OCI-LY3 (cell line): ENCODE measurements around the gene HIPK4.

ENCODE experiments used
- H2AFZ ChIP-seq: fragments of 200-600, 300-600 bp; shearing (Covaris generic); 2 replicates; pipeline ENCODE4 v1.6.0; 2014; ENCODE audit warnings: antibody characterized with exemption, low read depth, low read length
- H3K27ac ChIP-seq: fragments of 200-600, 300-600 bp; sonication (generic); 2 replicates; pipeline ENCODE4 v1.5.1; 2014; ENCODE audit warnings: mild to moderate bottlenecking, low read length, moderate library complexity, mixed read lengths
- H3K27me3 ChIP-seq: fragments of 200-600, 300-600 bp; sonication (generic); 2 replicates; pipeline ENCODE4 v1.6.1; 2014; ENCODE audit warnings: low read depth, low read length, mixed read lengths
- H3K36me3 ChIP-seq: fragments of 200-600, 300-600 bp; sonication (generic); replicated peaks from 2 replicates; pipeline ENCODE3; 2014; ENCODE audit warnings: low read depth, low read length, mixed read lengths
- H3K4me1 ChIP-seq: fragments of 300-600, 200-600 bp; sonication (generic); 2 replicates; pipeline ENCODE4 v1.6.1; 2014; ENCODE audit warnings: low read length, mixed read lengths
- H3K4me2 ChIP-seq: fragments of 200-600, 300-600 bp; sonication (generic); 2 replicates; pipeline ENCODE4 v1.6.1; 2014; ENCODE audit warnings: low read length, mixed read lengths
- H3K4me3 ChIP-seq: fragments of 300-600, 200-600 bp; sonication (generic); 2 replicates; pipeline ENCODE4 v1.5.1; 2014; ENCODE audit warnings: antibody characterized with exemption, mild to moderate bottlenecking, low read length, moderate library complexity
- H3K79me2 ChIP-seq: fragments of 300-600, 200-600 bp; shearing (Covaris generic); 2 replicates; pipeline ENCODE4 v1.6.1; 2014; ENCODE audit warnings: mild to moderate bottlenecking, low read length, mixed read lengths
- H3K9ac ChIP-seq: fragments of 300-600, 200-600 bp; shearing (Covaris generic); 2 replicates; pipeline ENCODE4 v1.6.0; 2014; ENCODE audit warnings: mild to moderate bottlenecking, low read length, moderate library complexity
- H3K9me3 ChIP-seq: fragments of 200-600, 300-600 bp; shearing (Covaris generic); 2 replicates; pipeline ENCODE4 v1.6.1; 2014; ENCODE audit warnings: low read length, mixed read lengths; ENCODE audit not compliant: insufficient read depth
- H4K20me1 ChIP-seq: fragments of 200-600, 300-600 bp; sonication (generic); 2 replicates; pipeline ENCODE4 v1.6.1; 2016; ENCODE audit warnings: low read length, mixed read lengths; ENCODE audit not compliant: insufficient read depth
- EZH2phosphoT487 ChIP-seq: fragments of 200-600 bp; shearing (Covaris generic); IDR thresholded peaks from 2 replicates; pipeline ENCODE4 v1.6.1; 2018; ENCODE audit warnings: antibody characterized with exemption, mixed run types, low read depth
- TF ChIP-seq, protein P1 (sequence below): fragments of 200-600, 300-600 bp; sonication (generic); IDR thresholded peaks from 2 replicates; pipeline ENCODE4 v1.5.1; 2014; ENCODE audit warnings: antibody characterized with exemption, low read length, low read depth

HIPK4 gene

DNA sequence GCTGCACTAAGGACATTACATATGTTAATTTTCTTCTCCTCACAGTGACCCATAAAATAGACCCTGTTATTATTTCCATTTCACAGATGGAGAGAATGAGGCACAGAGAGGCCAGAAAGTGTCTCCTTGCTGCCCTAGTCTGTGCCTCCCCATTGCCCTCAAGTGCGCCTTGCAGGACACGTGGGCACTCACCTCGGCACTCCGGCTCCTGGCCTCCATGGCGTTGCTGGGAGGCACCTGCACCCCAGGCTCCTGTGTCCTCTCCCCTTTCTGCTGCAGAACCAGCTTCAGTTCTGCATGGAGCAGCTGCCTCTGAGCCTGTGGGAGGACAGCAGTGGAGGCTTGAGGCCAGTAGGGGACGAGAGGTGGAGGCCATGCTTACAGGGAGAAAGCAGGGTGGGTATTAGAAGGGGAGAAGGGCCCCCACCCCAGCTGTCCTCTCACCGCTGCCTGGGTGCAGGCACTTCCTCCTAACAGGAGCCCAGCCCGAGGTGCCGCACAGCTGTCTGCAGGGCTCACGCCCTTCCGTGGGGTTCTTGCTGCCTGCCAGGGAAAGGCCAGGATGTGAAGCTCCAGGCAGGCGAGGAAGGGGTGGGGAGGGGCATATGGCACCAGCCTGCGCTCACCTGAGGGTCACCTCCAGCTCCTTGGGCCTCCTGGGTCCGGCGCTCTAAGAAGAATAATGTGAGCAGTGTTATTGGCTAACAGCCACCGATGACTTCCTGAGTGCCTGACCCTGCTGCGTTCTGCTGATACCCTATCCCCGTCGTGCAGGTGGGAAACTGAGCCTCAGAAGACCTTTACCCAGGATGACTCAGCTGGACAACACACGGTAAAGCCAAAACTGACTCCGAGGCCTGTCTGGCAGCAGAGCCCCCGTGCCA is 18.0 kb upstream of the HIPK4 start:
- Histone ChIP-seq H3K9me3 (no peaks in the 10 kb centered on the region), H3K4me1 (peaks cover 8% of the 10 kb centered on the region), H2AFZ (no peak overlapping the region), H3K27me3 (no peaks in the 10 kb centered on the region; the same call in 1 of the 2 replicates), H3K36me3 (no peaks in the 10 kb centered on the region), H3K27ac (no peak overlapping the region), H4K20me1 (no peaks in the 10 kb centered on the region), H3K9ac (no peak overlapping the region), H3K79me2 (no peaks in the 10 kb centered on the region), H3K4me2 (no peak overlapping the region), H3K4me3 (no peak overlapping the region)
- TF ChIP-seq, protein P1, sequence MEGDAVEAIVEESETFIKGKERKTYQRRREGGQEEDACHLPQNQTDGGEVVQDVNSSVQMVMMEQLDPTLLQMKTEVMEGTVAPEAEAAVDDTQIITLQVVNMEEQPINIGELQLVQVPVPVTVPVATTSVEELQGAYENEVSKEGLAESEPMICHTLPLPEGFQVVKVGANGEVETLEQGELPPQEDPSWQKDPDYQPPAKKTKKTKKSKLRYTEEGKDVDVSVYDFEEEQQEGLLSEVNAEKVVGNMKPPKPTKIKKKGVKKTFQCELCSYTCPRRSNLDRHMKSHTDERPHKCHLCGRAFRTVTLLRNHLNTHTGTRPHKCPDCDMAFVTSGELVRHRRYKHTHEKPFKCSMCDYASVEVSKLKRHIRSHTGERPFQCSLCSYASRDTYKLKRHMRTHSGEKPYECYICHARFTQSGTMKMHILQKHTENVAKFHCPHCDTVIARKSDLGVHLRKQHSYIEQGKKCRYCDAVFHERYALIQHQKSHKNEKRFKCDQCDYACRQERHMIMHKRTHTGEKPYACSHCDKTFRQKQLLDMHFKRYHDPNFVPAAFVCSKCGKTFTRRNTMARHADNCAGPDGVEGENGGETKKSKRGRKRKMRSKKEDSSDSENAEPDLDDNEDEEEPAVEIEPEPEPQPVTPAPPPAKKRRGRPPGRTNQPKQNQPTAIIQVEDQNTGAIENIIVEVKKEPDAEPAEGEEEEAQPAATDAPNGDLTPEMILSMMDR, result no peak
- no peak for TF ChIP-seq EZH2phosphoT487

DNA sequence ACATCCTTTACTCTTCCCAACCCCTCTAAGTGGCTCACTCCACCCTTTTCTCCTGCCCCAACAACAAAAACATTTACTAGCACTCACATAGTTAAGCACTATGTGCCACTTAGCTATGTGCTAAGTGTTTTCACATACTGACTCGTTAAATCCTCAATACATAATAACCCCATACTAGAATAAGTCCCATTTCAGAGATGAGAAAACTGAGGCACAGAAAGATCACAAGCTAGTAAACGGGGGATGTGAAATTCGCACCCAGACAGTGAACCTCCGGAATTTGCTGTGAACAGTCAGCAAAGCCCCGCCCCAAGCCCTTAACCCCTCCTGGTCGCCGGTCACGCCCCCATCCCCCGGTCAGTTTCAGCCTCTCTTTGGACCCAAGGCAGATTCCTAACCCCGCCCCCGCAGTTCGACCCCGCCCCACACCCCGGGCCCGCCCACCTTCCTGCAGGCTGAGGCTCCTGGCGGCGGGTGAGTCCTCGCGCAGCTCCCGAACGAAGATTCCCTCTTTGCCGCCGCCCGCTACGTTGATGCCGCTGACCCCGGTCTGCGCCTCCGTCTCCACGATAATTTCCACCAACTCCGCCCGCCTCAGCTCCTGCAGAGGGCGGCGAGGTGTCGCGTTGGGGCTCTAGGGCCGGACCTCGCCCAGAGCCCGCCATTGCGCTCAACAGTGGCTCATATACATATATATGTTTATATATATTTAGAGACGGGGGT is 13.4 kb upstream of the HIPK4 start:
- no peaks in the 10 kb centered on the region for H3K36me3 ChIP-seq
- H4K20me1 ChIP-seq, result no peaks in the 10 kb centered on the region
- peak overlapping the region; percentile 78; the same call in 1 of the 2 replicates for H2AFZ ChIP-seq
- H3K4me3 ChIP-seq, result peak overlapping the region; percentile 78
- H3K79me2 ChIP-seq, result no peaks in the 10 kb centered on the region
- H3K9me3 ChIP-seq, result no peaks in the 10 kb centered on the region
- TF ChIP-seq EZH2phosphoT487, result no peak
- no peak overlapping the region for H3K27ac ChIP-seq
- no peaks in the 10 kb centered on the region; the same call in 1 of the 2 replicates for H3K27me3 ChIP-seq
- H3K4me1 ChIP-seq, result peaks cover 3% of the 10 kb centered on the region
- H3K4me2 ChIP-seq, result peak overlapping the region; percentile 76
- peak overlapping the region; percentile 52 for H3K9ac ChIP-seq

GRCh38 chr19:40400559-40400958 is 10.6 kb upstream of the HIPK4 start:
- H3K4me2 ChIP-seq, result no peak overlapping the region
- H3K4me1 ChIP-seq, result peaks cover 3% of the 10 kb centered on the region
- H3K36me3 ChIP-seq, result no peaks in the 10 kb centered on the region
- H3K27me3 ChIP-seq, result peaks cover 21% of the 10 kb centered on the region
- no peak overlapping the region for H3K9ac ChIP-seq
- no peak overlapping the region for H3K4me3 ChIP-seq
- no peaks in the 10 kb centered on the region for H4K20me1 ChIP-seq
- no peak for TF ChIP-seq EZH2phosphoT487
- TF ChIP-seq, protein P1, result no peak
- H3K79me2 ChIP-seq, result no peaks in the 10 kb centered on the region
- no peak overlapping the region for H3K27ac ChIP-seq
- no peaks in the 10 kb centered on the region for H3K9me3 ChIP-seq
- H2AFZ ChIP-seq, result no peak overlapping the region

GRCh38 chr19:40398417-40399131 is 8.6 kb upstream of the HIPK4 start:
- H3K4me3 ChIP-seq, result no peak overlapping the region
- TF ChIP-seq, protein P1, result no peak
- no peak overlapping the region for H3K4me2 ChIP-seq

More at GRCh38 chr19:40398417-40399131, 8.6 kb upstream of the HIPK4 start:
- Histone ChIP-seq H3K9ac (no peak overlapping the region), H3K9me3 (no peaks in the 10 kb centered on the region), H3K79me2 (no peaks in the 10 kb centered on the region), H4K20me1 (no peaks in the 10 kb centered on the region), H3K36me3 (no peaks in the 10 kb centered on the region), H3K4me1 (peaks cover 3% of the 10 kb centered on the region), H2AFZ (no peak overlapping the region), H3K27me3 (peaks cover 24% of the 10 kb centered on the region), H3K27ac (no peak overlapping the region)
